ENCODE data around the gene NAT9.

DNA sequence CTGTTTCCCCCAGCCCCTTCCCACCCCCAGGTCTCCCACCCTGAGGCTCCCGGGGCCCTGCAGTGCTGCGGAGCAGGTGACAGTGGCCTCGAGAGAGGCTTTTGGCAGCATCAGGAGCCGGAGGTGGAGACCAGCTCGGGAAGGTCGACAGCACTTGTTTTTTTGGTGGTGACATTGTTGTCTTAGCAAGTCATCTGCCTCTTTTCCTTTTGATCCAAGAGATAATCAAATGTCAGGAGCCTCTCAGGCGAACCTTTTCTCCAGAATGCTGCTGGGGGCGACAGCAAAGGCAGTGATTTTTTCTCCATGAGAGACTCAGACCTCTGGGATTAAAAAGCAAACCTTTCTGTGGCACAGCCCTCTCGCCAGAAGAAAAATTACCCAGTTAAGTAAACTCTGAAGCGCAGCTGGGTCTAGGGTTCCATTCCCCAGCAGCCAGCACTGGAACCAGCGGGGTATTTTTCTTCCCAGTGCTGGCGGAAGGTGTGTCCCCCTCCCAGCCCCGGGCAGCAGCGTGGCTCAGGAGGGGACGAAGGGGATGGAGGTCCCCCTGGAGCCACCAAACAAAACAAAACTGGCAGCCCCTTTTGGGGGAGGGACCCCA is 46.3 kb upstream of the NAT9 start:
- TF ChIP-seq POLR2A (IDR thresholded peaks at IDR 0.05; ENCODE audit: low read depth, low read length) = no peak
- TF ChIP-seq, protein P1, sequence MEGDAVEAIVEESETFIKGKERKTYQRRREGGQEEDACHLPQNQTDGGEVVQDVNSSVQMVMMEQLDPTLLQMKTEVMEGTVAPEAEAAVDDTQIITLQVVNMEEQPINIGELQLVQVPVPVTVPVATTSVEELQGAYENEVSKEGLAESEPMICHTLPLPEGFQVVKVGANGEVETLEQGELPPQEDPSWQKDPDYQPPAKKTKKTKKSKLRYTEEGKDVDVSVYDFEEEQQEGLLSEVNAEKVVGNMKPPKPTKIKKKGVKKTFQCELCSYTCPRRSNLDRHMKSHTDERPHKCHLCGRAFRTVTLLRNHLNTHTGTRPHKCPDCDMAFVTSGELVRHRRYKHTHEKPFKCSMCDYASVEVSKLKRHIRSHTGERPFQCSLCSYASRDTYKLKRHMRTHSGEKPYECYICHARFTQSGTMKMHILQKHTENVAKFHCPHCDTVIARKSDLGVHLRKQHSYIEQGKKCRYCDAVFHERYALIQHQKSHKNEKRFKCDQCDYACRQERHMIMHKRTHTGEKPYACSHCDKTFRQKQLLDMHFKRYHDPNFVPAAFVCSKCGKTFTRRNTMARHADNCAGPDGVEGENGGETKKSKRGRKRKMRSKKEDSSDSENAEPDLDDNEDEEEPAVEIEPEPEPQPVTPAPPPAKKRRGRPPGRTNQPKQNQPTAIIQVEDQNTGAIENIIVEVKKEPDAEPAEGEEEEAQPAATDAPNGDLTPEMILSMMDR (IDR thresholded peaks at IDR 0.05; ENCODE audit: extremely low read depth in 1 of 2, insufficient read depth in 1 of 2, low read depth in 1 of 2, low read length in 2 of 2) = no peak
- TF ChIP-seq EZH2 (IDR thresholded peaks at IDR 0.05; ENCODE audit: borderline replicate concordance, low read depth, low read length, severe bottlenecking) = no peak
- no peak for TF ChIP-seq GATA2 (IDR thresholded peaks at IDR 0.05; ENCODE audit: insufficient read depth, insufficient read length, low read depth, low read length)
- TF ChIP-seq POLR2AphosphoS5 (IDR thresholded peaks at IDR 0.05; ENCODE audit: insufficient read depth, low read depth, low read length) = no peak

All from endothelial cell of umbilical vein (primary cell).